Measurements from ENCODE around the gene TMEM150B.
"Not testable (repeated sequence)": the region's sequence is repeated elsewhere in the genome, so short reads cannot be mapped to it uniquely, and the experiment has no call there.

Gene TMEM150B

GRCh38 chr19:55341171-55341588 is 16.0 kb upstream of the TMEM150B start:
- peak; percentile 53 for DNase-seq (ENCODE audit: low read depth)
- no peak for TF ChIP-seq CTCF (conservative IDR thresholded peaks at IDR 0.05; ENCODE audit: low read length)
- H3K4me3 ChIP-seq (ENCODE audit: low read length) = peak overlapping the region; percentile 81

GRCh38 chr19:55340784-55341147 is 15.6 kb upstream of the TMEM150B start:
- peak overlapping the region; percentile 81 for H3K4me3 ChIP-seq (ENCODE audit: low read length)
- DNase-seq (ENCODE audit: low read depth) = no peak
- TF ChIP-seq CTCF (conservative IDR thresholded peaks at IDR 0.05; ENCODE audit: low read length) = no peak; the same call in 1 of the 2 replicates

GRCh38 chr19:55339889-55340783 is 15.0 kb upstream of the TMEM150B start:
- peak overlapping the region; percentile 81 for H3K4me3 ChIP-seq (ENCODE audit: low read length)
- no peak for TF ChIP-seq CTCF (conservative IDR thresholded peaks at IDR 0.05; ENCODE audit: low read length)
- DNase-seq (ENCODE audit: low read depth) = no peak

- TF ChIP-seq CTCF (conservative IDR thresholded peaks at IDR 0.05; ENCODE audit: low read length) = peak; percentile 43
- H3K4me3 ChIP-seq (ENCODE audit: low read length) = peak within 1 kb of the TSS; percentile 81
- DNase-seq (ENCODE audit: low read depth) = peak; percentile 100
Measured at GRCh38 chr19:55339105-55339888, 14.2 kb upstream of the TMEM150B start, which contains the start of gene KMT5C. Gene KMT5C (plus strand): TSS chr19:55339876. CDS start chr19:55341937, 2,061 bp downstream.

- no peak for TF ChIP-seq CTCF (conservative IDR thresholded peaks at IDR 0.05; ENCODE audit: low read length)
- no peak overlapping the region for H3K4me3 ChIP-seq (ENCODE audit: low read length)
- DNase-seq (ENCODE audit: low read depth) = peak; percentile 85
Measured at GRCh38 chr19:55336101-55336500, 11.0 kb upstream of the TMEM150B start.

GRCh38 chr19:55333870-55334269 is 8.7 kb upstream of the TMEM150B start:
- no peak overlapping the region for H3K4me3 ChIP-seq (ENCODE audit: low read length)
- TF ChIP-seq CTCF (conservative IDR thresholded peaks at IDR 0.05; ENCODE audit: low read length) = no peak
- DNase-seq (ENCODE audit: low read depth) = no peak

- H3K4me3 ChIP-seq (ENCODE audit: low read length) = not testable (repeated sequence)
- DNase-seq (ENCODE audit: low read depth) = peak; percentile 63
Measured at GRCh38 chr19:55329791-55330190, 4.7 kb upstream of the TMEM150B start.

- not testable (repeated sequence) for DNase-seq (ENCODE audit: low read depth); H3K4me3 ChIP-seq (ENCODE audit: low read length)
Measured at GRCh38 chr19:55328774-55329318, 3.7 kb upstream of the TMEM150B start.
